Heart left ventricle (tissue), 13 donors: ENCODE results near the gene ROR1.

Experiments
- POLR2A ChIP-seq, 2 donors: fragments of 450-650 bp; IDR thresholded peaks; one replicate each; pipeline ENCODE4 v1.6.1; 2017; ENCODE audit warnings: antibody characterized with exemption in 2 of 2, mild to moderate bottlenecking in 2 of 2, moderate library complexity in 2 of 2
- TF ChIP-seq, protein P1 (sequence below), 12 donors: fragments of 200-600 bp; sonication (generic) in 4 of 12; IDR thresholded peaks; one replicate each; pipeline versions ENCODE4 v1.5.0 to v1.8.0; 2018 to 2022; ENCODE audit warnings: antibody characterized with exemption in 12 of 12, mild to moderate bottlenecking in 5 of 12
- donor health status: ischemic (EF 13 %, LVEDD 7.1; RV severe dilation, severe dysfunction).
- donor health status: DM: no; HTN: yes; CAD: no.
- donor health status: DM: no; HTN: no; CAD: no.
- donor health status: ischemic (EF 25% LVEDD 6.9; RV normal size, moderate dysfunction).
- donor health status: ischemic (EF 25% LVEDD 5.7; RV mildly dilated, moderate dysfunction).
- donor health status: ischemic (EF 35%, LVEDD 5.7; RV mildly dilated, moderate dysfunction).
- donor health status: nonischemic (EF 11% LVEDD 7.7; RV severe dilation, severe dysfunction).
- donor health status: DM: yes; HTN: yes; CAD: no.
- donor health status: PGD.
- donor health status: ischemic (EF 29% LVEDD 5.4; RV normal size, mild dysfunction).
- donor health status: nonischemic (EF 23%, LVEDD 6.1; RV moderate dilation, normal function).

- TF ChIP-seq, protein P1, sequence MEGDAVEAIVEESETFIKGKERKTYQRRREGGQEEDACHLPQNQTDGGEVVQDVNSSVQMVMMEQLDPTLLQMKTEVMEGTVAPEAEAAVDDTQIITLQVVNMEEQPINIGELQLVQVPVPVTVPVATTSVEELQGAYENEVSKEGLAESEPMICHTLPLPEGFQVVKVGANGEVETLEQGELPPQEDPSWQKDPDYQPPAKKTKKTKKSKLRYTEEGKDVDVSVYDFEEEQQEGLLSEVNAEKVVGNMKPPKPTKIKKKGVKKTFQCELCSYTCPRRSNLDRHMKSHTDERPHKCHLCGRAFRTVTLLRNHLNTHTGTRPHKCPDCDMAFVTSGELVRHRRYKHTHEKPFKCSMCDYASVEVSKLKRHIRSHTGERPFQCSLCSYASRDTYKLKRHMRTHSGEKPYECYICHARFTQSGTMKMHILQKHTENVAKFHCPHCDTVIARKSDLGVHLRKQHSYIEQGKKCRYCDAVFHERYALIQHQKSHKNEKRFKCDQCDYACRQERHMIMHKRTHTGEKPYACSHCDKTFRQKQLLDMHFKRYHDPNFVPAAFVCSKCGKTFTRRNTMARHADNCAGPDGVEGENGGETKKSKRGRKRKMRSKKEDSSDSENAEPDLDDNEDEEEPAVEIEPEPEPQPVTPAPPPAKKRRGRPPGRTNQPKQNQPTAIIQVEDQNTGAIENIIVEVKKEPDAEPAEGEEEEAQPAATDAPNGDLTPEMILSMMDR (IDR thresholded peaks at IDR 0.05): no peak
- no peak for TF ChIP-seq POLR2A (IDR thresholded peaks at IDR 0.05)
These were observed 389.6 kb downstream of the ROR1 start for GRCh38 chr1:64163431-64163830.
